SK-N-SH treated with all-trans-retinoic acid at 6 μM for 48 hours (cell line): ENCODE results near the gene HAND2.

ENCODE experiments used
- ARNTL ChIP-seq: fragments of 450-650 bp; formaldehyde crosslinking; IDR thresholded peaks from 2 replicates; pipeline ENCODE4 v1.5.0; 2020; ENCODE audit warnings: low read depth, mild to moderate bottlenecking, moderate library complexity, borderline replicate concordance
- ESRRG ChIP-seq: fragments of 250-450 bp; sonication (Bioruptor Pico); IDR thresholded peaks from 2 replicates; pipeline ENCODE4 v1.6.1; 2021; ENCODE audit warnings: mild to moderate bottlenecking
- PPARA ChIP-seq: fragments of 250-450 bp; sonication (Bioruptor Pico); IDR thresholded peaks from 2 replicates; pipeline ENCODE4 v1.5.0; 2020; ENCODE audit warnings: mild to moderate bottlenecking, borderline replicate concordance
- SNAI2 ChIP-seq: fragments of 250-450 bp; sonication (Bioruptor Pico); IDR thresholded peaks from 2 replicates; pipeline ENCODE4 v1.5.0; 2020; ENCODE audit warnings: mild to moderate bottlenecking, moderate library complexity
- ZC3H10 ChIP-seq: fragments of 250-450 bp; sonication (Bioruptor Pico); IDR thresholded peaks from 2 replicates; pipeline ENCODE4 v1.5.1; 2021; ENCODE audit warnings: mild to moderate bottlenecking, moderate library complexity
- ZFP3 ChIP-seq: fragments of 250-450 bp; sonication (Bioruptor Pico); IDR thresholded peaks from 2 replicates; pipeline ENCODE4 v1.5.0; 2020; ENCODE audit warnings: mild to moderate bottlenecking, moderate library complexity
- ZNF565 ChIP-seq: fragments of 450-650 bp; formaldehyde crosslinking; conservative IDR thresholded peaks from 2 replicates; pipeline ENCODE4 v1.5.0; 2020; ENCODE audit warnings: low read depth, mild to moderate bottlenecking, moderate library complexity
- ZNF8 ChIP-seq: fragments of 450-650 bp; formaldehyde crosslinking; IDR thresholded peaks from 2 replicates; pipeline ENCODE4 v1.5.0; 2020; ENCODE audit warnings: mild to moderate bottlenecking, moderate library complexity
- TF ChIP-seq, protein P1 (sequence below): fragments of 250-450 bp; sonication (Bioruptor Pico); IDR thresholded peaks from 2 replicates; pipeline ENCODE4 v1.8.0; 2020; ENCODE audit warnings: mild to moderate bottlenecking, moderate library complexity, borderline replicate concordance

- TF ChIP-seq, protein P1, sequence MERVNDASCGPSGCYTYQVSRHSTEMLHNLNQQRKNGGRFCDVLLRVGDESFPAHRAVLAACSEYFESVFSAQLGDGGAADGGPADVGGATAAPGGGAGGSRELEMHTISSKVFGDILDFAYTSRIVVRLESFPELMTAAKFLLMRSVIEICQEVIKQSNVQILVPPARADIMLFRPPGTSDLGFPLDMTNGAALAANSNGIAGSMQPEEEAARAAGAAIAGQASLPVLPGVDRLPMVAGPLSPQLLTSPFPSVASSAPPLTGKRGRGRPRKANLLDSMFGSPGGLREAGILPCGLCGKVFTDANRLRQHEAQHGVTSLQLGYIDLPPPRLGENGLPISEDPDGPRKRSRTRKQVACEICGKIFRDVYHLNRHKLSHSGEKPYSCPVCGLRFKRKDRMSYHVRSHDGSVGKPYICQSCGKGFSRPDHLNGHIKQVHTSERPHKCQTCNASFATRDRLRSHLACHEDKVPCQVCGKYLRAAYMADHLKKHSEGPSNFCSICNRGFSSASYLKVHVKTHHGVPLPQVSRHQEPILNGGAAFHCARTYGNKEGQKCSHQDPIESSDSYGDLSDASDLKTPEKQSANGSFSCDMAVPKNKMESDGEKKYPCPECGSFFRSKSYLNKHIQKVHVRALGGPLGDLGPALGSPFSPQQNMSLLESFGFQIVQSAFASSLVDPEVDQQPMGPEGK: no peak
- TF ChIP-seq SNAI2 (CRISPR knock-in tag) (no peak), ARNTL (CRISPR knock-in tag) (no peak), ZFP3 (CRISPR knock-in tag) (no peak), ZNF8 (CRISPR knock-in tag) (no peak), ESRRG (CRISPR knock-in tag) (no peak), ZC3H10 (CRISPR knock-in tag) (no peak), ZNF565 (no peak), PPARA (CRISPR knock-in tag) (no peak)
Observed at GRCh38 chr4:173507471-173508385, 22.3 kb downstream of the HAND2 start.
